Activated CD4-positive, alpha-beta T cell treated with anti-CD3 and anti-CD28 coated beads, Interleukin-2, Interleukin-6, amounts not matched to agents 100 ng/mL and 50 ng/mL, durations not matched to agents 16 hours and 8 hours (primary cell): ENCODE measurements around the gene SNX27.
"Not testable (repeated sequence)": the region's sequence is repeated elsewhere in the genome, so short reads cannot be mapped to it uniquely, and the experiment has no call there.

Source experiments
- DNase-seq: peaks from one replicate; pipeline ENCODE4 v3.0.0-alpha.2; 2020

Gene SNX27

DNA sequence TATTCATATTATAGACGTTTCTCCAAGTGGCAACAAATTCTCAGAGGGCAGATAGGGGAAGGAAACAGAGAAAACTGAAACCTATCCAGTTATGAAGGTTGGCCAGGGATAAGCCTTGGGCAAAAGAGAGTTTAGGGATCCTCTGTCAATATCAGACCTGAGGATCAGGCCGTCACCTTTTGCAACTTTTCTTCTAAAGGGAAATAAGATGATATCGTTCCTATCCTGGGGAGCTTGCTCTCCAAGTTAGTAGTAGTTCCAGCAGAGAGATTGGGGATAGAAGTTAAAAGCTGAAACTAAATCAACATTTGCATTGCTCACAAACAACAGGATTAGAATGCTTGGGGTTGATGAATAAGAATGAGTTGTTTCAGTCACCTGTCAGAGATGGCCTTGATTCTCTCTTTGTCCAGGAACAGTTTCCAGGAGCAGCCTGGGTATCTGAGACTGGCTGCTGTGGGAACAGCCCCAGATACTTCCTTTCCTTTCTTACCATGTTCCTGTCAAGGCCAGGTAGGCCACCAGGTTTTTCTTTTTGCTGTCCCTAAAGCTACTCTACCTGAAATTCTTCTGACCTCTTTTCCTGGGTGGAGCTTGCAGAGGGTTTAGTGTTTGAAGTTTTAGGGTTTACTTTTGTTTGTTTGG is 112.0 kb downstream of the SNX27 start:
- no peak for DNase-seq

DNA sequence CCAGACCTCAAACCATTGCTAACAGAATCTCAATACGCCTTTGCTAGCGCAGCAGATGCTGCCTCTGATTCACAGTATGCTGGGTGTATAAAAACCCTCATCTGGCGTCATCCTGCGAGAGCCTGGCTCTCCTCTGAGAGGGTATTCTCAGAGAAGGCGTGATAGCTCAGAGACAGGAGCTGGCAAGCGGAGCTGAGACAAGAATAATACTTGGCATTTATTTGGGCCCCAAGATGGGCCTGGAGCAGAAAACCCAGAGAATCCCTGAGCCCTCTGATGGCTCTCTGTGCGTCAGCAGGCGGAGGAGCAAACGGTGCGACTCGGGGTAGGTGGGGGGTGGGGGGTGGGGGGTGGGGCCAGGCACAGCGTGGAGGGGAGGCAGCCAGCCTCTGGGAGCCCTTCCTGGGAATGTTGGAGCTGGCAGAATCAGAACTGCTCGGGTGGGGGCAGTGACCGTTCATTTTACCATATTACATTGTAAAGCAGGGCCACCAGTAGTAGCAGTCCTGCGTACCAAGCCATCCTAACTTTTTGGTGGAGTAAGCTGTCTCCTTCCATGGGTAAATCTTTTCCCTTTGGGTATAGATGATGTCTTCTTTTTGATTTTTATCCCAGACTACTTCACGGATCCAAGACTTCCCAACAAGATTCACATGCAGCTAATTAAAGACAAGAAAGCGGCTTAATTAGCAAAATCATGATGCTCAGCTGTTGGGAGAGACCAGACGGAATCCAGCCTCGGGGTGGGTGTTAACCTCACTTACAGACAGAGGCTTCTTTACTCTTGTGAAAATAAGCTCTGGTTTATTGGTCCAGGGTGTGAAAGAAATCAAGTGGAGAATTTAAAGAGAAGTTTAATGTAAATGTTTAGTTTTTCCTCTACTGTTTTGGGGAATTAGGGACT is 116.6 kb downstream of the SNX27 start:
- DNase-seq, result no peak

DNA sequence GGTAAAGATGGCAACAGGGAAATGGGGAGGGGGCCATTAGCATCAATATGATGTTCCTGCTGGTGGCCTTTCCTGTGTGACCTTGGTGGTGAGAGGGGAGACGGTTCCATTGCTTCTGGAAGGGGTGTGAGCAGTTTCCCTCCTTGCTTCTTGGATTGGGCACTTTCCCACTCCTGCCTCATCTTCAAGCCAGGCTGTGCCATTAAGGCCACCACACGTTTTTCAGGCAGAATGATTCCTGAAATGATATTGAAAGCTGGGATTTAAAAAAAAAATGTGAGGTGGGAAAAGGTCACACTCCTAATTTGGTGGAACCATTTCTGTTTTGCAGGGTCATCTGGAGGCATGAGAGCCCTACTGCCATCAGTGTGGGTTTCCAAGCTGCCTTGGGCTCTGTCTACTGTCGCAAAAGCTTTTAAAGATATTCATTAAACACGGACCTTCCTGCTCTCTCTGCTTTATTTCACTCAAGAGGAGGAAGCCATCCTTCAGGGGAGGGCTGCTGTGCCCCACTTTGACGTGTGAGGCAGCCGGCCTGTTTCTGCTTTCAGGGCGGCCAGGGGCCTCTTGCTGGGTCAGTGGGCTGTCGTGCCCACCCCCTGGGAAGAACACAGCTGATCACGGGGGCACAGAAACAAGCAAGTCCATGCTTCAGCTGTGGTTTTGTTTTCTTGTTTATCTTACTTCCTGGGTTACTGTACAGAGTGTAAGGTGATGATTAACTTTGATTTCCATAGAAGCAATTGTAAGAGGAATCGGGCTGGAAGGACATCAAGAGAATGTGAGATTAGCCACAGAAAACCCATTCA is 117.5 kb downstream of the SNX27 start:
- DNase-seq, result no peak

DNA sequence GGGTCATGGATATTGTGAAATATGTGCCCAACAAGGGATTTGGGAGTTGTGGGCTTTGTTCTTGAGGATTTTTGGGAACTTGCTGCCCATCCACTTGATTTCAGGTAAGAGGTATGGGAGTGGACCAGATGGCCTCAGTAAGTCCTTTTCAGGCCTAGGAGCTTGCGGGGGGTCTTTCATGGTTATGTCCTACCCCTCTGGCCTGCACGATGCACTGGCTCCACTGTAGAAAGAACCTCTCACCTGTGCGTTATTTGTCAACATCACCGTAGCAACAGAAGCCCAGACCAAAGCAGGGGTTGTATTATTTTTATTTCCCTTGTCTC is 118.1 kb downstream of the SNX27 start:
- no peak for DNase-seq

DNA sequence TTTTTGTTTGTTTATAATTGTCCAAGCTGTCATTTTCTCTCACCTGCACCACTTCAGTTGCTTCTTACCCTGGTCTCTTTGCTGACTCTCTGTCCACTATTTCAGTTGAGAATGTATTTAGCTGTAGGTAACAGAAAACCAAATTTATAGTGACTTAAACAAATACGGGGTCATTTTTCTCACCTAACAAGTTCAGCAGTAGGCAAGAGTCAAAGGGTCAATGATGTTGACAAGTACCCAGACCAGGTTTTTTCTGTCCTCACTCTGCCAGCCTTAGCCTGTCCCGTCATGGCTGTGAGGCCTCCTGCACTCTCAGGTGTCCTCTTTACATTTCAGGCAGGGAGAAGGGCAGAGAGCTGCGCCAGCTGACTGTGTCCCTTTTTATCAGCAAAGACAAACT is 121.3 kb downstream of the SNX27 start:
- no peak for DNase-seq

DNA sequence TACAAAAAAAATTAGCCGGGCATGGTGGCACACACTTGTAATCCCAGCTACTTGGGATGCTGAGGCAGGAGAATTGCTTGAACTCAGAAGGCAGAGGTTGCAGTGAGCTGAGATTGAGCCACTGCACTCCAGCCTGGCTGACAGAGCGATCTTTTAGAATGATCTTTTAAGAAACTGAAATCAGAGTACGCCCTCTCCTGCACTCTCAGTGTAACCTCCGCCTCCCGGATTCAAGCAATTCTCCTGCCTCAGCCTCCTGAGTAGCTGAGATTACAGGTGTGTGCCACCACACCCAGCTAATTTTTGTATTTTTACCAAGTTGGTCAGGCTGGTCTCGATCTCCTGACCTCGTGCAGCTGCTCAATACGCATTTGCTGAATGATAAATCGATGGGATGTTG is 122.1 kb downstream of the SNX27 start:
- DNase-seq, result not testable (repeated sequence)

DNA sequence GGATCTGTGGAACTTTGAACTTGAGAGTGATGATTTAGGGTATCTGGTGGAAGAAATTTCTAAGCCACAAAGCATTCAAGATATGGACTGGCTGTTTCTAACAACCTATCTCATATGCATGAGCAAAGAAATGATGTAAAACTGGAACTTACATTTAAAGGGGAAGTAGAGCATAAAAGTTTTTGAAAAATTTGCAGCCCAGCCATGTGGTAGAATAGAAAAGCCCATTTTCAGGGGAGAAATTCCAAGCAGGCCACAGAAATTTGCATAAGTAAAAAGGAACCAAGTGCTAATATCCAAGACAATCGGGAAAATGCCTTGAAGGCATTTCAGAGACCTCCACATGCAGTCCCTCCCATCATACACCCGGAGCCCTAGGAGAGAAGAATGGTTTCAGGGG is 125.2 kb downstream of the SNX27 start:
- no peak for DNase-seq

DNA sequence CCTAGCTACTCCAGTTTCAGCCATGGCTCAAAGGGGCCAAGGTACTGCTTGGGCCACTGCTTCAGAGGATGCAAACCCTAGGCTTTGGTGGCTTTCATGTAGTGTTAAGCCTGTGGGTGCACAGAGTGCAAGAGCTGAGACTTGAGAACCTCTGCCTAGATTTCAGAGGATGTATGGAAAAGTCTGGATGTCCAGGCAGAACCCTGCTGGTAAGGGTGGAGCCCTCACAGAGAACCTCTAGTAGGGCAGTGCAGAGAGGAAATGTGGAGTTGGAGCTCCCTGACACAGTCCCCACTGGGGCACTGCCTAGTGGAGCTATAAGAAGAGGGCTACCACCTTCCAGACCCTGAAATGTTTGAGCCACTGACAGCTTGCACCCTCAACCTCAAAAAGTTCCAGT is 125.6 kb downstream of the SNX27 start:
- DNase-seq, result no peak

DNA sequence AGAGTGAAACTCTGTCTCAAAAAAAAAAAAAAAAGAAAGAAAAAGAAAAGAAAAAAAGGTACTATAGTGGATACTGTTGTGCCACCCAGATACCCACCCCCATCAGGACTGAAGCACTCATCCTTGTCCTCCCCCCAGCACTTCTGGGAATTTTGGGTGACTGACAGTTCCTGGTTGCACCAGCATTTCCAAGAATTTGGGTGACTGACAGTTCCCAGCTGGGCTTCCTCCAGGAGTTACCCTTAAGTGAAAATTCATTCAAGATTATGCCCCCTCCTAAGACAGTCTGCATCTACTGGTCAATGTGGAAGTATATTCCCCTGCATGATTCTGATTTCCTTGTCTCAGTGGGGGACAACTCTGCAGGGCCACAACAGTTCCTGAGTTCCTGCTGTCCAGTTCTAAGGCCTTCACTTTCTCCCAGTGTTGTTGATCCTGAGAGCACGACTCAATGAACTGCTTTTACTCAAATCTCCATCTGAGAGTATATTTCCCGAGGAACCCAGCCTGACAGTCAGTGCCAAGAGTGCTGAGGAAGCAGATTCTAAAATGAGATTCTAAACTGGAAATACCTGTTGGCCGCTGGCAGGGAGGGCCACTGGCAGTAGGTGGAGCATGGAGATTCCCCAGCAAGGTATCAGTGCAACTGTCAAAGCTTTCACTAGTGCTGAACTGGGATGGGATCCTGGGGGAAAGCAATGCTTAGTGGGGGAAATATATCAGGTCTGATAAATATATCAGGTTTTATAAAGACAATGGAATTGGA is 127.9 kb downstream of the SNX27 start:
- no peak for DNase-seq

DNA sequence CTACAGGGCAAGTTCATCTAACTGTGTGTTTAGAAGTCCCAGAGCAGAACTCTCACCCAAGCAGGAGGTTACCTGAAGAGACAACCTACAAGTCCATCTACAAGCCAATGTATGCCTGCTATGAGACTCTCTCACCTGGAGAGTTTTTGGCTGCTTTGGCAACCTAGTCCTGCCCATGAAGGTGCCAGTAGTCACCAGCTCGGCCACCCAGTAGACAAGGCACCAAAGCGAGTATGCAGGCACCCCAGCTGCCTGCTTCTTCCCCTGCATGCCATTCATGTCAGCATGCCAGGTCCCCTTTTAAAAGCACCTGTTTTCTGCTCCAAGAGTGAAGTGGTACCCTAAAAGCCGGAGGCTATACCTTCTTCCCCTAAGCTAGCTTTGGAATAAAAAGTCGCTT is 129.7 kb downstream of the SNX27 start:
- DNase-seq, result no peak
